HCT116 (cell line): ENCODE measurements around the gene PHLDB3. TPM values are rescaled to one million over a fixed set of nuclear protein-coding genes. Genes with fewer than 3 reads are reported as not detected.

Experiments
- ATAC-seq: fragments of 200-7000 bp; cut with Tn5 transposase; 2 replicates; pipeline ENCODE4 v1.9.1; 2020; ENCODE audit warnings: mild to moderate bottlenecking, moderate library complexity
- BruUV-seq: library from RNA; stranded (reverse); fragments of 400-500 nt; replicated peaks from 2 replicates; lab custom pipeline; 2021; lab: Mats Ljungman, UMichigan
- CTCF ChIA-PET: fragments of 300-600 bp; sonication (Branson Sonifier 250); formaldehyde crosslinking; loops from one replicate; lab custom pipeline; 2021; ENCODE audit warnings: antibody characterized with exemption; lab: Charles Lee
- POLR2A ChIA-PET: fragments of 300-600, 350-600 bp; sonication (Branson Sonifier 250); formaldehyde crosslinking; loops from one replicate; lab custom pipeline; 2021; ENCODE audit warnings: antibody characterized with exemption; lab: Charles Lee
- RAD21 ChIA-PET, 2 experiments: fragments of 300-600 bp; sonication (Branson Sonifier 250); formaldehyde crosslinking; loops; one replicate each; lab custom pipeline; 2023; ENCODE audit warnings: low total read pairs in 2 of 2; ENCODE audit not compliant: uncharacterized antibody in 2 of 2, unreplicated experiment in 2 of 2, low non-redundant PET in 1 of 2; lab: Charles Lee
- DNase-seq: peaks from one replicate; pipeline ENCODE4 v3.0.0-alpha.2; 2010; ENCODE audit warnings: low read depth, low spot score
- H2AFZ ChIP-seq: fragments of 200-600 bp; shearing (Covaris generic), sonication (generic); 2 replicates; pipeline ENCODE4 v1.6.1; 2017; ENCODE audit warnings: low read depth, mixed run types, mixed read lengths, antibody characterized with exemption, low read length; ENCODE audit not compliant: poor library complexity, severe bottlenecking
- H3K27ac ChIP-seq: 2 replicates; pipeline ENCODE4 v1.5.1; 2012; ENCODE audit warnings: low read depth, low read length
- H3K27me3 ChIP-seq: fragments of 200-600 bp; sonication (generic); 2 replicates; pipeline ENCODE4 v1.6.1; 2016; ENCODE audit warnings: mixed run types, low read length, mixed read lengths; ENCODE audit not compliant: insufficient read depth
- H3K36me3 ChIP-seq, 2 experiments: fragments of 200-500 bp in 1 of 2; fragments of 200-600 bp in 1 of 2; sonication (Bioruptor generic) in 1 of 2; sonication (generic) in 1 of 2; 2 replicates each; pipeline versions ENCODE4 v1.5.1 to v1.6.1; 2014 to 2016; ENCODE audit warnings: low read length in 2 of 2, inconsistent platforms in 1 of 2, mixed read lengths in 1 of 2, mixed run types in 1 of 2; ENCODE audit not compliant: insufficient read depth in 2 of 2, control insufficient read depth in 1 of 2
- H3K4me1 ChIP-seq, 2 experiments: fragments of 200-600 bp in 1 of 2; sonication (generic) in 1 of 2; 2 replicates each; pipeline versions ENCODE4 v1.5.1 to v1.6.1; 2012 to 2017; ENCODE audit warnings: low read length in 2 of 2, inconsistent platforms in 1 of 2, mild to moderate bottlenecking in 1 of 2, mixed read lengths in 1 of 2, mixed run types in 1 of 2, moderate library complexity in 1 of 2; ENCODE audit not compliant: insufficient read depth in 2 of 2, control insufficient read depth in 1 of 2
- H3K4me2 ChIP-seq: fragments of 200-600 bp; sonication (generic); 2 replicates; pipeline ENCODE4 v1.6.1; 2017; ENCODE audit warnings: mixed run types, low read length, mixed read lengths
- H3K4me3 ChIP-seq, 2 experiments: fragments of 200-600 bp in 1 of 2; sonication (generic) in 1 of 2; replicated peaks in 1 of 2; 2 replicates each; pipeline ENCODE4 v1.5.1; 2011 to 2016; ENCODE audit warnings: low read length in 2 of 2, control low read depth in 1 of 2, low read depth in 1 of 2, mild to moderate bottlenecking in 1 of 2, mixed read lengths in 1 of 2, mixed run types in 1 of 2
- H3K79me2 ChIP-seq: fragments of 200-600 bp; sonication (generic); 2 replicates; pipeline ENCODE4 v1.6.1; 2017; ENCODE audit warnings: mild to moderate bottlenecking, mixed run types, low read length, moderate library complexity, mixed read lengths; ENCODE audit not compliant: insufficient read depth
- H3K9ac ChIP-seq: fragments of 200-600 bp; sonication (generic); 2 replicates; pipeline ENCODE4 v1.6.1; 2016; ENCODE audit warnings: low read length, mixed read lengths
- H3K9me2 ChIP-seq: fragments of 200-600 bp; sonication (generic), shearing (Covaris generic); 2 replicates; pipeline ENCODE4 v1.6.1; 2017; ENCODE audit warnings: mixed run types, mild to moderate bottlenecking, moderate library complexity; ENCODE audit not compliant: insufficient read depth
- H3K9me3 ChIP-seq, 2 experiments: fragments of 200-500 bp in 1 of 2; fragments of 200-600 bp in 1 of 2; sonication (Bioruptor generic) in 1 of 2; sonication (generic) in 1 of 2; 2 replicates each; pipeline ENCODE4 v1.6.1; 2014 to 2017; ENCODE audit warnings: low read length in 2 of 2, mixed read lengths in 2 of 2, inconsistent platforms in 1 of 2, low read depth in 1 of 2, mild to moderate bottlenecking in 1 of 2, mixed run types in 1 of 2, moderate library complexity in 1 of 2; ENCODE audit not compliant: control insufficient read depth in 1 of 2, insufficient read depth in 1 of 2
- H4K20me1 ChIP-seq: fragments of 200-600 bp; sonication (generic), shearing (Covaris generic); 2 replicates; pipeline ENCODE4 v1.6.1; 2017; ENCODE audit warnings: mixed run types, mild to moderate bottlenecking, moderate library complexity; ENCODE audit not compliant: insufficient read depth
- CEBPB ChIP-seq: IDR thresholded peaks from 2 replicates; pipeline ENCODE4 v1.6.1; 2012; ENCODE audit warnings: low read depth
- EGR1 ChIP-seq: IDR thresholded peaks from 2 replicates; pipeline ENCODE4 v1.6.1; 2012; ENCODE audit warnings: low read depth
- RAD21 ChIP-seq: IDR thresholded peaks from 2 replicates; pipeline ENCODE4 v1.6.1; 2012; ENCODE audit warnings: low read depth, mild to moderate bottlenecking
- SP1 ChIP-seq: IDR thresholded peaks from 2 replicates; pipeline ENCODE4 v1.6.1; 2012; ENCODE audit warnings: low read depth
- ZBTB33 ChIP-seq: IDR thresholded peaks from 2 replicates; pipeline ENCODE4 v1.6.1; 2011; ENCODE audit warnings: mild to moderate bottlenecking, low read length, moderate library complexity; ENCODE audit not compliant: insufficient replicate concordance; ENCODE audit errors: extremely low read depth
- ZFX ChIP-seq: fragments of 450-650 bp; IDR thresholded peaks from 2 replicates; pipeline ENCODE4 v1.6.1; 2017
- intact Hi-C: fragments of 100-400 bp; cut with micrococcal nuclease; formaldehyde crosslinking; loops from 2 replicates; pipeline ENCODE4 v1.10.0; 2022
- total RNA-seq: library from RNA; stranded (reverse); gene quantifications from one replicate; pipeline ENCODE4 v1.2.1, GENCODE V29; 2021; ENCODE audit not compliant: unreplicated experiment

The PHLDB3 gene
- total RNA-seq, 1 experiment from 2014 or later = 15.5 TPM

GRCh38 chr19:43479961-43480561, 24.5 kb downstream of the PHLDB3 start:
- Histone ChIP-seq H3K9me3 (no peaks in the 10 kb centered on the region), H3K9me2 (no peaks in the 10 kb centered on the region), H3K9ac (no peak overlapping the region), H2AFZ (no peak overlapping the region), H3K79me2 (no peaks in the 10 kb centered on the region), H3K4me1 (peaks cover 5 to 16% of the 10 kb centered on the region in 2 experiments), H3K27me3 (no peaks in the 10 kb centered on the region), H3K27ac (no peak overlapping the region), H4K20me1 (no peaks in the 10 kb centered on the region)
- intact Hi-C loops = no loop called here
- ChIA-PET RAD21 (interaction anchor here in 1 of 2 experiments (0.6 kb wide), 1 partner anchor 8 kb away, joined by 3 read pairs; no protein-coding TSS in a partner anchor), CTCF (interaction anchor here (0.6 kb wide), 1 partner anchor 282 kb away, joined by 3 read pairs; no protein-coding TSS in a partner anchor), POLR2A (no interaction called here)
- no peak for DNase-seq
- no TSS peak for BruUV-seq
- TF ChIP-seq ZFX = no peak
- TF ChIP-seq, all 23 proteins: peak for 0
- Histone ChIP-seq H3K4me3 (no peak overlapping the region), H3K4me2 (no peak overlapping the region), H3K36me3 (no peaks in the 10 kb centered on the region)
- ATAC-seq = no peak

- intact Hi-C loops = no loop called here
- Histone ChIP-seq H3K4me3 (no peak overlapping the region), H4K20me1 (no peaks in the 10 kb centered on the region), H3K27ac (no peak overlapping the region), H3K9ac (no peak overlapping the region), H3K4me1 (peaks cover 11 to 25% of the 10 kb centered on the region in 2 experiments), H3K9me3 (no peaks in the 10 kb centered on the region), H2AFZ (no peak overlapping the region), H3K79me2 (no peaks in the 10 kb centered on the region), H3K9me2 (no peaks in the 10 kb centered on the region), H3K36me3 (no peaks in the 10 kb centered on the region), H3K4me2 (no peak overlapping the region), H3K27me3 (no peaks in the 10 kb centered on the region)
- BruUV-seq = no TSS peak
- ChIA-PET CTCF (no interaction called here), RAD21 (no interaction called here), POLR2A (no interaction called here)
- DNase-seq (no peak), ATAC-seq (no peak)
- TF ChIP-seq EGR1 (no peak), CEBPB (no peak), ZBTB33 (no peak), RAD21 (no peak), ZFX (no peak), SP1 (no peak)
These were observed 25.3 kb downstream of the PHLDB3 start for GRCh38 chr19:43479226-43479625.
